ENCODE results near the gene MILR1.

DNA sequence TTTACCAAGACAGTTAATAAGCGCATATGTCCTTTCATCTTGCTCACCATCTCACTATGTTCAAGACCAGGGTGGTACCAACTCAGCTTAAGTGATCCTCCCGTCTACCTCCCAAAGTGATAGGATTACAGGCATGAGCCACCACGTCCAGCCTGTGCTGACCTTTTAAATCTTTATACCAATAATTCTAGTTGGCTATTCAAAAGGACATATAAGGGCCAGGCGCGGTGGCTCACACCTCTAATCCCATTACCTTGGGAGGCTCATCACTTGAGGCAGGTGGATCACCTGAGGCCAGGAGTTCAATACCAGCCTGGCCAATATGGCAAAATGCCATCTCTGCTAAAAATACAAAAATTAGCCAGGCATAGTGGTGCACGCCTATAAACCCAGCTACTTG, 60.3 kb downstream of the MILR1 start:
- TF ChIP-seq TAF1 (IDR thresholded peaks at IDR 0.05; ENCODE audit: borderline replicate concordance, insufficient read depth, low read length), result no peak
- TF ChIP-seq, protein P1, sequence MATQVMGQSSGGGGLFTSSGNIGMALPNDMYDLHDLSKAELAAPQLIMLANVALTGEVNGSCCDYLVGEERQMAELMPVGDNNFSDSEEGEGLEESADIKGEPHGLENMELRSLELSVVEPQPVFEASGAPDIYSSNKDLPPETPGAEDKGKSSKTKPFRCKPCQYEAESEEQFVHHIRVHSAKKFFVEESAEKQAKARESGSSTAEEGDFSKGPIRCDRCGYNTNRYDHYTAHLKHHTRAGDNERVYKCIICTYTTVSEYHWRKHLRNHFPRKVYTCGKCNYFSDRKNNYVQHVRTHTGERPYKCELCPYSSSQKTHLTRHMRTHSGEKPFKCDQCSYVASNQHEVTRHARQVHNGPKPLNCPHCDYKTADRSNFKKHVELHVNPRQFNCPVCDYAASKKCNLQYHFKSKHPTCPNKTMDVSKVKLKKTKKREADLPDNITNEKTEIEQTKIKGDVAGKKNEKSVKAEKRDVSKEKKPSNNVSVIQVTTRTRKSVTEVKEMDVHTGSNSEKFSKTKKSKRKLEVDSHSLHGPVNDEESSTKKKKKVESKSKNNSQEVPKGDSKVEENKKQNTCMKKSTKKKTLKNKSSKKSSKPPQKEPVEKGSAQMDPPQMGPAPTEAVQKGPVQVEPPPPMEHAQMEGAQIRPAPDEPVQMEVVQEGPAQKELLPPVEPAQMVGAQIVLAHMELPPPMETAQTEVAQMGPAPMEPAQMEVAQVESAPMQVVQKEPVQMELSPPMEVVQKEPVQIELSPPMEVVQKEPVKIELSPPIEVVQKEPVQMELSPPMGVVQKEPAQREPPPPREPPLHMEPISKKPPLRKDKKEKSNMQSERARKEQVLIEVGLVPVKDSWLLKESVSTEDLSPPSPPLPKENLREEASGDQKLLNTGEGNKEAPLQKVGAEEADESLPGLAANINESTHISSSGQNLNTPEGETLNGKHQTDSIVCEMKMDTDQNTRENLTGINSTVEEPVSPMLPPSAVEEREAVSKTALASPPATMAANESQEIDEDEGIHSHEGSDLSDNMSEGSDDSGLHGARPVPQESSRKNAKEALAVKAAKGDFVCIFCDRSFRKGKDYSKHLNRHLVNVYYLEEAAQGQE (IDR thresholded peaks at IDR 0.05; ENCODE audit: insufficient read depth in 1 of 2, low read depth in 2 of 2, low read length in 2 of 2), result no peak
- TF ChIP-seq POLR2AphosphoS5 (IDR thresholded peaks at IDR 0.05; ENCODE audit: low read depth, low read length), result no peak
- TF ChIP-seq SIN3A (IDR thresholded peaks at IDR 0.05; ENCODE audit: borderline replicate concordance, insufficient read depth, low read length), result no peak
